Measurements from ENCODE around the gene CACUL1.

- no peak for TF ChIP-seq CTCF (IDR thresholded peaks at IDR 0.05)
- TF ChIP-seq POLR2A (IDR thresholded peaks at IDR 0.05; ENCODE audit: low read depth): no peak
- TF ChIP-seq EP300 (IDR thresholded peaks at IDR 0.05): no peak
- TF ChIP-seq POLR2AphosphoS5 (IDR thresholded peaks at IDR 0.05): no peak
Observed at GRCh38 chr10:118723466-118723865, 31.3 kb downstream of the CACUL1 start.
